Muscle of leg (tissue), 11 donors: ENCODE measurements around the gene EBF4. TPM values are rescaled to one million over a fixed set of nuclear protein-coding genes. Genes with fewer than 3 reads are reported as not detected.
"Not testable (repeated sequence)": the region's sequence is repeated elsewhere in the genome, so short reads cannot be mapped to it uniquely, and the experiment has no call there.

Experiments used
- DNase-seq: peaks from one replicate; pipeline ENCODE4 v3.0.0; 2013
- H3K27ac ChIP-seq: one replicate; pipeline ENCODE4 v1.5.1; 2013; ENCODE audit warnings: mild to moderate bottlenecking, low read length, control low read depth
- H3K27me3 ChIP-seq: one replicate; pipeline ENCODE4 v1.6.1; 2013; ENCODE audit warnings: low read length; ENCODE audit not compliant: control insufficient read depth, insufficient read depth
- H3K36me3 ChIP-seq: one replicate; pipeline ENCODE4 v1.6.1; 2013; ENCODE audit warnings: low read length; ENCODE audit not compliant: control insufficient read depth, insufficient read depth
- H3K4me1 ChIP-seq: one replicate; pipeline ENCODE4 v1.6.1; 2013; ENCODE audit warnings: low read length; ENCODE audit not compliant: control insufficient read depth, insufficient read depth
- H3K4me3 ChIP-seq: one replicate; pipeline ENCODE4 v1.5.1; 2013; ENCODE audit warnings: low read length, control low read depth
- H3K9me3 ChIP-seq: replicated peaks from 2 replicates; pipeline ENCODE4 v1.6.1; 2013; ENCODE audit warnings: low read depth, low read length; ENCODE audit not compliant: control insufficient read depth
- WGBS: methylation state at CpG from one replicate; pipeline ENCODE4 v1.1.5; 2013; ENCODE audit warnings: missing lambda C conversion rate; ENCODE audit not compliant: insufficient coverage; 5-methylcytosine and 5-hydroxymethylcytosine counted together
- polyA plus RNA-seq, 8 donors: library from polyadenylated mRNA; unstranded; fragments of 120-200 nt; gene quantifications; one replicate each; pipeline versions ENCODE4 v1.2.1 to v1.2.3, GENCODE V29; 2013; ENCODE audit warnings: inconsistent platforms in 1 of 8, low replicate concordance in 1 of 8; ENCODE audit not compliant: insufficient read length in 8 of 8, insufficient read depth in 1 of 8
- total RNA-seq: library from RNA; stranded (reverse); fragments of 120-200 nt; gene quantifications from one replicate; pipeline ENCODE4 v1.2.4, GENCODE V29; 2013

Gene EBF4
- total and polyA plus RNA-seq, 9 donors, result 3.2 to 8.9 (median 4.4) TPM

GRCh38 chr20:2768632-2769015 is 76.0 kb downstream of the EBF4 start:
- no peak overlapping the region for H3K4me3 ChIP-seq
- no peaks in the 10 kb centered on the region for H3K9me3 ChIP-seq
- no CpG with 5 or more reads among the region's 5 CpGs for WGBS
- H3K27me3 ChIP-seq, result peaks cover 20% of the 10 kb centered on the region
- DNase-seq, result no peak
- no peak overlapping the region for H3K27ac ChIP-seq
- no peaks in the 10 kb centered on the region for H3K4me1 ChIP-seq
- H3K36me3 ChIP-seq, result no peaks in the 10 kb centered on the region

- H3K4me1 ChIP-seq, H3K36me3 ChIP-seq, H3K27ac ChIP-seq, H3K9me3 ChIP-seq, H3K4me3 ChIP-seq, DNase-seq: not testable (repeated sequence)
- peaks cover 17% of the 10 kb centered on the region for H3K27me3 ChIP-seq
- 92% methylated on average over 8 of the region's 12 CpGs for whole genome bisulfite sequencing
Observed at GRCh38 chr20:2770091-2770490, 77.5 kb downstream of the EBF4 start.

- Histone ChIP-seq H3K27me3 (peaks cover 17% of the 10 kb centered on the region), H3K4me3 (no peak overlapping the region), H3K4me1 (no peaks in the 10 kb centered on the region), H3K9me3 (no peaks in the 10 kb centered on the region), H3K36me3 (no peaks in the 10 kb centered on the region), H3K27ac (no peak overlapping the region)
- DNase-seq, result no peak
- WGBS, result 6% methylated on average over 2 of the region's 12 CpGs
Observed at GRCh38 chr20:2771631-2772080, 79.1 kb downstream of the EBF4 start.

GRCh38 chr20:2773812-2774211 is 81.2 kb downstream of the EBF4 start:
- H3K4me3 ChIP-seq, result no peak overlapping the region
- no peaks in the 10 kb centered on the region for H3K9me3 ChIP-seq
- WGBS, result 91% methylated on average over 7 of the region's 9 CpGs
- H3K4me1 ChIP-seq, result no peaks in the 10 kb centered on the region
- H3K36me3 ChIP-seq, result no peaks in the 10 kb centered on the region
- DNase-seq, result no peak
- H3K27ac ChIP-seq, result no peak overlapping the region
- H3K27me3 ChIP-seq, result peaks cover 13% of the 10 kb centered on the region

- WGBS, result 75% methylated on average over 1 of the region's 3 CpGs
- Histone ChIP-seq H3K27ac (no peak overlapping the region), H3K4me1 (no peaks in the 10 kb centered on the region), H3K4me3 (no peak overlapping the region), H3K36me3 (no peaks in the 10 kb centered on the region), H3K9me3 (no peaks in the 10 kb centered on the region), H3K27me3 (peaks cover 3% of the 10 kb centered on the region)
- no peak for DNase-seq
Observed at GRCh38 chr20:2775139-2775538, 82.6 kb downstream of the EBF4 start.

- no peaks in the 10 kb centered on the region for H3K36me3 ChIP-seq
- WGBS, result 84% methylated on average over 3 of the region's 10 CpGs
- no peaks in the 10 kb centered on the region for H3K4me1 ChIP-seq
- H3K9me3 ChIP-seq, result no peaks in the 10 kb centered on the region
- no peak overlapping the region for H3K27ac ChIP-seq
- H3K27me3 ChIP-seq, result peaks cover 3% of the 10 kb centered on the region
- no peak for DNase-seq
- no peak overlapping the region for H3K4me3 ChIP-seq
Observed at GRCh38 chr20:2778602-2779321, 86.2 kb downstream of the EBF4 start.

- no peaks in the 10 kb centered on the region for H3K9me3 ChIP-seq
- WGBS, result no CpG with 5 or more reads among the region's 3 CpGs
- no peaks in the 10 kb centered on the region for H3K36me3 ChIP-seq
- peaks cover 3% of the 10 kb centered on the region for H3K27me3 ChIP-seq
- no peaks in the 10 kb centered on the region for H3K4me1 ChIP-seq
- DNase-seq, result no peak
- H3K27ac ChIP-seq, result no peak overlapping the region
- no peak overlapping the region for H3K4me3 ChIP-seq
Observed at GRCh38 chr20:2780948-2781347, 88.4 kb downstream of the EBF4 start.

- Histone ChIP-seq H3K9me3 (no peaks in the 10 kb centered on the region), H3K27ac (no peak overlapping the region), H3K4me1 (no peaks in the 10 kb centered on the region), H3K27me3 (peaks cover 3% of the 10 kb centered on the region), H3K4me3 (no peak overlapping the region), H3K36me3 (no peaks in the 10 kb centered on the region)
- no peak for DNase-seq
- WGBS, result 50% methylated on average over 1 of the region's 6 CpGs
Observed at GRCh38 chr20:2783908-2784566, 91.5 kb downstream of the EBF4 start.

- Histone ChIP-seq H3K36me3 (peaks cover 26% of the 10 kb centered on the region), H3K4me1 (no peaks in the 10 kb centered on the region), H3K27me3 (no peaks in the 10 kb centered on the region), H3K4me3 (no peak overlapping the region), H3K27ac (no peak overlapping the region), H3K9me3 (no peaks in the 10 kb centered on the region)
- 76% methylated on average over 6 of the region's 6 CpGs for WGBS
- DNase-seq, result no peak
Observed at GRCh38 chr20:2793471-2793870, 100.9 kb downstream of the EBF4 start.

- H3K9me3 ChIP-seq, result no peaks in the 10 kb centered on the region
- H3K27me3 ChIP-seq, result peaks cover under 1% of the 10 kb centered on the region
- DNase-seq, result no peak
- no peak overlapping the region for H3K4me3 ChIP-seq
- peaks cover 31% of the 10 kb centered on the region for H3K36me3 ChIP-seq
- 84% methylated on average over 22 of the region's 23 CpGs for WGBS
- H3K27ac ChIP-seq, result no peak overlapping the region
- H3K4me1 ChIP-seq, result peaks cover 6% of the 10 kb centered on the region
Observed at GRCh38 chr20:2794202-2794748, 101.7 kb downstream of the EBF4 start.
